CD14-positive monocyte (primary cell): ENCODE results near the gene TNFAIP8L2. TPM values are rescaled to one million over a fixed set of nuclear protein-coding genes. Genes with fewer than 3 reads are reported as not detected.
"Not testable (repeated sequence)": the region's sequence is repeated elsewhere in the genome, so short reads cannot be mapped to it uniquely, and the experiment has no call there.

Experiments
- DNase-seq, 3 donors: peaks; one replicate each; pipeline ENCODE4 v3.0.0-alpha.2; 2011 to 2022
- H2AFZ ChIP-seq: 2 replicates; pipeline ENCODE4 v1.6.0; 2012; ENCODE audit warnings: mild to moderate bottlenecking, low read depth, low read length, inconsistent platforms; ENCODE audit not compliant: insufficient read depth, poor library complexity, severe bottlenecking
- H3K27ac ChIP-seq, 2 donors: 1 replicate in 1 of 2; 2 replicates in 1 of 2; pipeline ENCODE4 v1.5.1; 2012 to 2013; ENCODE audit warnings: low read length in 2 of 2, control low read depth in 1 of 2, inconsistent platforms in 1 of 2, low read depth in 1 of 2, mild to moderate bottlenecking in 1 of 2
- H3K27me3 ChIP-seq, 2 donors: one replicate each; pipeline versions ENCODE4 v1.6.0 to v1.6.1; 2011 to 2013; ENCODE audit warnings: low read length in 2 of 2; ENCODE audit not compliant: control insufficient read depth in 2 of 2, insufficient read depth in 2 of 2
- H3K36me3 ChIP-seq, 2 donors: replicated peaks in 1 of 2; 1 replicate in 1 of 2; 2 replicates in 1 of 2; pipeline versions ENCODE4 v1.5.1 to v1.6.1; 2012 to 2013; ENCODE audit warnings: low read length in 2 of 2, control low read depth in 1 of 2, inconsistent platforms in 1 of 2, mild to moderate bottlenecking in 1 of 2; ENCODE audit not compliant: insufficient read depth in 2 of 2, control insufficient read depth in 1 of 2
- H3K4me1 ChIP-seq, 2 donors: 1 replicate in 1 of 2; 2 replicates in 1 of 2; pipeline versions ENCODE4 v1.5.1 to v1.6.1; 2012 to 2013; ENCODE audit warnings: low read length in 2 of 2, control low read depth in 1 of 2, inconsistent platforms in 1 of 2, mild to moderate bottlenecking in 1 of 2, moderate library complexity in 1 of 2; ENCODE audit not compliant: insufficient read depth in 2 of 2, control insufficient read depth in 1 of 2
- H3K4me2 ChIP-seq: replicated peaks from 2 replicates; pipeline ENCODE3; 2012; ENCODE audit warnings: low read length, moderate library complexity, mild to moderate bottlenecking; ENCODE audit not compliant: poor library complexity, severe bottlenecking; ENCODE audit errors: extremely low read depth
- H3K4me3 ChIP-seq, 3 experiments: fragments of 200-600 bp in 1 of 3; sonication (generic) in 1 of 3; replicated peaks in 1 of 3; 1 replicate in 2 of 3; 2 replicates in 1 of 3; pipeline ENCODE4 v1.5.1; 2011 to 2013; ENCODE audit warnings: low read length in 3 of 3, mild to moderate bottlenecking in 3 of 3, control low read depth in 2 of 3, low read depth in 2 of 3, inconsistent platforms in 1 of 3, moderate library complexity in 1 of 3
- H3K79me2 ChIP-seq: 2 replicates; pipeline ENCODE4 v1.6.0; 2012; ENCODE audit warnings: mild to moderate bottlenecking, control low read depth, inconsistent platforms, low read length, moderate library complexity; ENCODE audit not compliant: insufficient read depth
- H3K9ac ChIP-seq: 2 replicates; pipeline ENCODE4 v1.6.0; 2017; ENCODE audit warnings: low read length, mild to moderate bottlenecking; ENCODE audit not compliant: insufficient read depth, poor library complexity, severe bottlenecking
- H3K9me3 ChIP-seq, 2 donors: replicated peaks in 1 of 2; 1 replicate in 1 of 2; 2 replicates in 1 of 2; pipeline versions ENCODE4 v1.5.1 to v1.6.1; 2012 to 2013; ENCODE audit warnings: low read length in 2 of 2, control low read depth in 1 of 2; ENCODE audit not compliant: control insufficient read depth in 1 of 2, insufficient read depth in 1 of 2
- H4K20me1 ChIP-seq: 2 replicates; pipeline ENCODE4 v1.6.0; 2012; ENCODE audit warnings: mild to moderate bottlenecking, low read length, control low read depth, moderate library complexity; ENCODE audit not compliant: insufficient read depth
- H3K27ac Mint-ChIP-seq, 7 donors: one replicate each; pipeline ENCODE4 v1.8.0; 2020; ENCODE audit warnings: mild to moderate bottlenecking in 7 of 7, mixed read lengths in 7 of 7, moderate library complexity in 6 of 7, inconsistent platforms in 2 of 7
- H3K27me3 Mint-ChIP-seq, 3 donors: one replicate each; pipeline ENCODE4 v1.8.0; 2021 to 2022; ENCODE audit warnings: low read depth in 3 of 3, mild to moderate bottlenecking in 3 of 3, mixed read lengths in 3 of 3, moderate library complexity in 3 of 3, inconsistent platforms in 1 of 3
- H3K36me3 Mint-ChIP-seq, 2 donors: one replicate each; pipeline ENCODE4 v1.8.0; 2020; ENCODE audit warnings: mixed read lengths in 2 of 2, inconsistent platforms in 1 of 2, mild to moderate bottlenecking in 1 of 2
- H3K4me1 Mint-ChIP-seq: one replicate; pipeline ENCODE4 v1.8.0; 2020; ENCODE audit warnings: mild to moderate bottlenecking, mixed read lengths
- H3K4me3 Mint-ChIP-seq, 2 donors: one replicate each; pipeline ENCODE4 v1.8.0; 2020; ENCODE audit warnings: mild to moderate bottlenecking in 2 of 2, mixed read lengths in 2 of 2, moderate library complexity in 1 of 2
- H3K9me3 Mint-ChIP-seq, 7 donors: one replicate each; pipeline ENCODE4 v1.8.0; 2020 to 2022; ENCODE audit warnings: mixed read lengths in 7 of 7, mild to moderate bottlenecking in 6 of 7, moderate library complexity in 6 of 7, inconsistent platforms in 2 of 7
- CTCF ChIP-seq: fragments of 200-600 bp; IDR thresholded peaks from one replicate; pipeline ENCODE4 v1.8.0; 2022; ENCODE audit warnings: antibody characterized with exemption, mild to moderate bottlenecking
- WGBS: methylation state at CpG from one replicate; pipeline ENCODE4 v1.1.5; 2013; ENCODE audit warnings: missing lambda C conversion rate; ENCODE audit not compliant: insufficient coverage; 5-methylcytosine and 5-hydroxymethylcytosine counted together
- intact Hi-C, 2 donors: fragments of 100-400 bp; cut with micrococcal nuclease; formaldehyde crosslinking; loops; one replicate each; pipeline versions ENCODE4 v1.15.0 to v1.15.1; 2023
- polyA plus RNA-seq, 3 donors: library from polyadenylated mRNA; depleted of rRNA in 1 of 3; unstranded in 2 of 3; stranded (reverse) in 1 of 3; fragments of 300-500 nt in 2 of 3; fragments of >200 nt in 1 of 3; fragmentation: Illumina TruSeq in 2 of 3; gene quantifications; 1 replicate in 2 of 3; 2 replicates in 1 of 3; pipeline ENCODE4 v1.2.3, GENCODE V29; 2012 to 2021

The TNFAIP8L2 gene
- polyA plus RNA-seq, 3 donors, result 50.3 to 104 (median 103) TPM

- Mint-ChIP-seq H3K4me1 (peaks cover 32% of the 10 kb centered on the region), H3K27me3 (peaks cover 7 to 14% (median 11%) of the 10 kb centered on the region in 3 donors), H3K9me3 (peaks cover 0 to 3% (median 0%) of the 10 kb centered on the region in 7 donors), H3K27ac (no peak overlapping the region), H3K36me3 (peaks cover 0 to 2% of the 10 kb centered on the region in 2 donors), H3K4me3 (no peak overlapping the region)
- H3K9ac ChIP-seq, result no peak overlapping the region
- no peak overlapping the region for H2AFZ ChIP-seq
- peaks cover 21% of the 10 kb centered on the region for H3K79me2 ChIP-seq
- 100% methylated on average over 5 of the region's 6 CpGs for WGBS
- no peak for TF ChIP-seq CTCF
- peaks cover 0 to 2% of the 10 kb centered on the region in 2 donors for H3K27me3 ChIP-seq
- no peak for DNase-seq
- peaks cover 26 to 28% of the 10 kb centered on the region in 2 donors for H3K4me1 ChIP-seq
- no peaks in the 10 kb centered on the region for H3K36me3 ChIP-seq
- no peaks in the 10 kb centered on the region for H4K20me1 ChIP-seq
- intact Hi-C loops, result loop anchor here in 1 of 2 donors (10.0 kb wide), 1 partner anchor 211 kb away; no protein-coding TSS in a partner anchor
- H3K27ac ChIP-seq, result no peak overlapping the region
- no peak overlapping the region for H3K4me3 ChIP-seq
- H3K9me3 ChIP-seq, result no peaks in the 10 kb centered on the region
- H3K4me2 ChIP-seq, result no peak overlapping the region
Observed at GRCh38 chr1:151193304-151193703, 36.9 kb downstream of the TNFAIP8L2 start.

- H3K4me2 ChIP-seq, result no peak overlapping the region
- H3K4me1 ChIP-seq, result peaks cover 22 to 24% of the 10 kb centered on the region in 2 donors
- intact Hi-C loops, result loop anchor here in 1 of 2 donors (10.0 kb wide), 1 partner anchor 211 kb away; no protein-coding TSS in a partner anchor
- H4K20me1 ChIP-seq, result no peaks in the 10 kb centered on the region
- H3K27ac ChIP-seq, result no peak overlapping the region
- Mint-ChIP-seq H3K4me3 (no peak overlapping the region), H3K9me3 (peaks cover 0 to 3% (median 0%) of the 10 kb centered on the region in 7 donors), H3K36me3 (no peaks in the 10 kb centered on the region), H3K27ac (no peak overlapping the region), H3K27me3 (peaks cover 7 to 14% (median 11%) of the 10 kb centered on the region in 3 donors), H3K4me1 (peaks cover 27% of the 10 kb centered on the region)
- H2AFZ ChIP-seq, result no peak overlapping the region
- no peak overlapping the region for H3K9ac ChIP-seq
- H3K79me2 ChIP-seq, result peaks cover 20% of the 10 kb centered on the region
- H3K4me3 ChIP-seq, result no peak overlapping the region
- H3K9me3 ChIP-seq, result no peaks in the 10 kb centered on the region
- DNase-seq, result no peak
- no CpG with 5 or more reads among the region's 1 CpG for WGBS
- H3K27me3 ChIP-seq, result peaks cover 0 to 2% of the 10 kb centered on the region in 2 donors
- TF ChIP-seq CTCF, result no peak
- no peaks in the 10 kb centered on the region for H3K36me3 ChIP-seq
Observed at GRCh38 chr1:151193856-151194255, 37.4 kb downstream of the TNFAIP8L2 start.

- WGBS, result 80% methylated on average over 5 of the region's 17 CpGs
- peaks cover 20% of the 10 kb centered on the region for H3K79me2 ChIP-seq
- peak in 1 of 3 donors; percentile 20 for DNase-seq
- H3K9me3 ChIP-seq, H3K36me3 ChIP-seq, H3K36me3 Mint-ChIP-seq, H3K27ac Mint-ChIP-seq, H3K9ac ChIP-seq, H3K27me3 ChIP-seq, H3K4me3 Mint-ChIP-seq, H3K4me2 ChIP-seq, H2AFZ ChIP-seq, H3K9me3 Mint-ChIP-seq, H3K4me3 ChIP-seq, H4K20me1 ChIP-seq, H3K27ac ChIP-seq: not testable (repeated sequence)
- intact Hi-C loops, result loop anchor here in 1 of 2 donors (5.0 to 10.0 kb wide), 2 partner anchors 57 to 210 kb away; partner anchors contain the start of gene PSMD4
- peaks cover 7 to 12% (median 9%) of the 10 kb centered on the region in 3 donors for H3K27me3 Mint-ChIP-seq
- peaks cover 30% of the 10 kb centered on the region for H3K4me1 Mint-ChIP-seq
- peaks cover 22 to 27% of the 10 kb centered on the region in 2 donors for H3K4me1 ChIP-seq
Observed at GRCh38 chr1:151194894-151195594, 38.6 kb downstream of the TNFAIP8L2 start.
